Bronchial epithelial cell (primary cell): ENCODE results near the gene RBBP4. TPM values are rescaled to one million over a fixed set of nuclear protein-coding genes. Genes with fewer than 3 reads are reported as not detected.

Experiments used
- DNase-seq: peaks from one replicate; pipeline ENCODE4 v3.0.0-alpha.2; 2010; ENCODE audit warnings: low read depth
- FAIRE-seq: peaks from 2 replicates; lab custom pipeline; 2011; peaks lifted over from hg19 to GRCh38; lab: Jason Lieb, UNC
- H3K27me3 ChIP-seq: 2 replicates; pipeline ENCODE4 v1.5.1; 2011; ENCODE audit warnings: low read length; ENCODE audit not compliant: control insufficient read depth, insufficient read depth
- H3K36me3 ChIP-seq: 2 replicates; pipeline ENCODE4 v1.5.1; 2011; ENCODE audit warnings: low read length; ENCODE audit not compliant: control insufficient read depth, insufficient read depth
- H3K4me3 ChIP-seq: 2 replicates; pipeline ENCODE4 v1.5.1; 2011; ENCODE audit warnings: mild to moderate bottlenecking, low read depth, low read length, control low read depth
- total RNA-seq: library from RNA; depleted of rRNA; stranded (reverse); fragments of >200 nt; gene quantifications from 2 replicates; pipeline ENCODE4 v1.2.1, GENCODE V29; 2014
- TF ChIP-seq, protein P1 (sequence below): IDR thresholded peaks from 2 replicates; pipeline ENCODE4 v1.5.1; 2011; ENCODE audit warnings: mild to moderate bottlenecking, moderate library complexity, low read length, control low read depth, inconsistent platforms; ENCODE audit not compliant: insufficient read depth, severe bottlenecking

The RBBP4 gene
- total RNA-seq, 1 donor from 2014 or later: 93.7 TPM

DNA sequence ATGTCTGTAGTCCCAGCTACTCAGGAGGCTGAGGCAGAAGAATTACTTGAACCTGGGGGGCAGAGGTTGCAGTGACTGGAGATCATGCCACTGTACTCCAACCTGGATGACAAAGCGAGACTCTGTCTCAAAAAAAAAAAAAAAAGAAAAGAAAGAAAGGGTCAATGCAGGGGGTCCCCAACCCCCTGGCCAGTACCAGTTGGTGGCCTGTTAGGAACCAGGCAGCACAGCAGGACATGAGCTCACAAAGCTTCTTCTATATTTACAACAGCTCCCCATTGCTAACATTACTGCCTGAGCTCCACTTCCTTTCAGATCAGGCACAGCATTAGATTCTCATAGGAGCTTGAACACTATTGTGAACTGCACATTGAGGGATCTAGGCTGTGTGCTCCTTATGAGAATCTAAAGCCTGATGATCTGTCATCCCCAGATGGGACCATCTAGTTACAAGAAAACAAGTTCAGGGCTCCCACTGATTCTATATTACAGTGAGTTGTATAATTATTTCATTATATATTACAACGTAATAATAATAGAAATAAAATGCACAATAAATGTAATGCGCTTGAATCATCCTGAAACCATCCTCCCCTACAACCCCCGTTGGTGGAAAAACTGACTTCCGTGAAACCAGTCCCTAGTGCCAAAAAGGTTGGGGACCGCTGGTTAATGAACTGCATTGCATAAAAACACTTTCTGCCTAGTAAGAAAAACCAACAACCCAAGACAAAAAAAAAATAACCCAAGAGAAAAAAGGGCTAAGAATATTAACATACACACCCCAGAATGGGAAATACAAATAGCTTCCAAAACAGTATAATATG lies 3.5 kb upstream of the RBBP4 start:
- TF ChIP-seq, protein P1, sequence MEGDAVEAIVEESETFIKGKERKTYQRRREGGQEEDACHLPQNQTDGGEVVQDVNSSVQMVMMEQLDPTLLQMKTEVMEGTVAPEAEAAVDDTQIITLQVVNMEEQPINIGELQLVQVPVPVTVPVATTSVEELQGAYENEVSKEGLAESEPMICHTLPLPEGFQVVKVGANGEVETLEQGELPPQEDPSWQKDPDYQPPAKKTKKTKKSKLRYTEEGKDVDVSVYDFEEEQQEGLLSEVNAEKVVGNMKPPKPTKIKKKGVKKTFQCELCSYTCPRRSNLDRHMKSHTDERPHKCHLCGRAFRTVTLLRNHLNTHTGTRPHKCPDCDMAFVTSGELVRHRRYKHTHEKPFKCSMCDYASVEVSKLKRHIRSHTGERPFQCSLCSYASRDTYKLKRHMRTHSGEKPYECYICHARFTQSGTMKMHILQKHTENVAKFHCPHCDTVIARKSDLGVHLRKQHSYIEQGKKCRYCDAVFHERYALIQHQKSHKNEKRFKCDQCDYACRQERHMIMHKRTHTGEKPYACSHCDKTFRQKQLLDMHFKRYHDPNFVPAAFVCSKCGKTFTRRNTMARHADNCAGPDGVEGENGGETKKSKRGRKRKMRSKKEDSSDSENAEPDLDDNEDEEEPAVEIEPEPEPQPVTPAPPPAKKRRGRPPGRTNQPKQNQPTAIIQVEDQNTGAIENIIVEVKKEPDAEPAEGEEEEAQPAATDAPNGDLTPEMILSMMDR: no peak
- no peak for FAIRE-seq
- Histone ChIP-seq H3K27me3 (no peaks in the 10 kb centered on the region), H3K36me3 (no peaks in the 10 kb centered on the region), H3K4me3 (no peak overlapping the region)
- no peak for DNase-seq

DNA sequence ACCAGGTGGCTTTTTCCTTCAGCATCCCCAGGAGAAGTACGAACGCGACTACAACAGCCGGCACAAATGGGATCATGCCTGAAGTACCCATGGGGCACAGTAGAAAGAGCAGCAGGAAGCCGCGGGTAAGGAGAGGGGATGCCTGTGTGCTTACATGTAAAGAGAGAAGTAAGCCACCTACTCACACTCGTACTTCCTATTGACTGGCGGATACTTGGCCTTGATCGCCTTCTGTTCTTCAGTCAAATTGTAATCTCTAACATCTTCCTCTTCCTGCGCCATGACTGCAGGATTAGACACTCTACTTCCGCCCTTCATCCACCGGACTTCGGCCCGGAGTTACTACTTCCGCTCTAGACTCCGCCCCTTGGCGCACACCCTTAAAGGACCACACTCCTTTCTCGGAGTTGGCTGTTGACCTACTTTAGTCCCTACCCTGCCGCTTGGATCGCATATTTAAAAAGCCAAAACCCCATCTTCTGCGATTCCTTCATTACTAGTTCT lies 708 bp upstream of the RBBP4 start, which contains the start of gene ZBTB8OS:
Gene ZBTB8OS, minus strand, starts transcription at position 303 of the 504 bp plus-strand sequence. Its CDS starts 21 bp downstream, at position 282.
- Histone ChIP-seq H3K36me3 (peaks cover 5% of the 10 kb centered on the region), H3K27me3 (no peaks in the 10 kb centered on the region), H3K4me3 (peak within 1 kb of the TSS; percentile 62)
- DNase-seq (peak; percentile 90), FAIRE-seq (no peak)
- TF ChIP-seq, protein P1: no peak

DNA sequence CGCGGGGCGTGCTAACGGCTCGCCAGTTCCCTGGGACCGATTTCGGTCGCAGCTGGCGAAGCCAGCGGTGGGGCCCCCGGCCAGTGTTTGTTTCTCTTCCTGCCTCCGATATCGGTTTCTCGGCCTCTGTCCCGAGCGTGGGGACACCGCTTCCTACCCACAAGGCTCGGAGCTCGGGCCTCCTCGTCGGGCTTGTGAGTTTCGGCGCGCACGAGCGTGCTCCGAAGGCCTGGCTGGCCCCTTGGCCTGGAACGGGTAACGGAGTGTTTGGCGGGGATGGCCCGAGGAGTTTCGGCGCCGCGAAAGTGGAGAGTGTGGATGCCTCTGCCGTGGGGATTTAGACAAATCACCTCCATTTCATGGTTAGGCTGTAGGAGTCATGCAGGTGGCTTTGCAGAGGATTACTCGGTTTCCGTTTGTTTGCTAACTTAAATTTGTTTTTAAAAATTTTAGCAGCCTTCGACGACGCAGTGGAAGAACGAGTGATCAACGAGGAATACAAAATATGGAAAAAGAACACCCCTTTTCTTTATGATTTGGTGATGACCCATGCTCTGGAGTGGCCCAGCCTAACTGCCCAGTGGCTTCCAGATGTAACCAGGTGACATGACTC lies 559 bp downstream of the RBBP4 start:
- no peaks in the 10 kb centered on the region for H3K27me3 ChIP-seq
- peaks cover 5% of the 10 kb centered on the region for H3K36me3 ChIP-seq
- H3K4me3 ChIP-seq: peak overlapping the region; percentile 62
- FAIRE-seq (no peak), DNase-seq (no peak)
- TF ChIP-seq, protein P1: no peak

DNA sequence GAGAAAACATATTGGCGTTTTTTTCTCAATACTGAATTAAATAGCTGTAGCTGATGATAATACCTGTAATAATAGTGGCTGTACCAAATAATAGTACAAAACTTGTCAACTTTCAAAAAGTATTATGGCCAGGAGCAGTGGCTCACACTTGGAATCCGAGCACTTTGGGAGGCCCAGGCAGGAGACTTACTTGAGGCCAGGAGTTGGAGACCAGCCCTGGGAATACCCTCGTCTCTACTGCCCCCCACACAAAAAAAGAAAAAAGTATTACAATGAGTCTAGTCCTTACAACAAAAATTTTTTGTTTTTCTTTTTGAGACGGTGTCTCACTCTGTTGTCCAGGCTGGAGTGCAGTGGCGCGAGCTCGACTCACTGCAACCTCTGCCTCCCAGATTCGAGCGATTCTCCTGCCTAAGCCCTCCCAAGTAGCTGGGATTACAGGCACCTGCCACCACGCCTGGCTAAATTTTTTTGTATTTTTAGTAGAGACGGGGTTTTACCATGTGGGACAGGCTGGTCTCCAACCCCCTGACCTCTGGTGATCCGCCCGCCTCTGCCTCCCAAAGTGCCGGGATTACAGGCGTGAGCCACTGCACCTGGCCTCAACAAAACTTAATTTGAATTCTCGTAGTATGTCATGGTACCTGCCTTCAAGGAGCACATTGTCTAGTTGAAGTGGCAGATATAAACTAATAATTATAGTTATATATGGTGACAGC lies 1.4 kb downstream of the RBBP4 start:
- TF ChIP-seq, protein P1: no peak
- Histone ChIP-seq H3K4me3 (no peak overlapping the region), H3K36me3 (peaks cover 10% of the 10 kb centered on the region), H3K27me3 (no peaks in the 10 kb centered on the region)
- no peak for FAIRE-seq
- no peak for DNase-seq

DNA sequence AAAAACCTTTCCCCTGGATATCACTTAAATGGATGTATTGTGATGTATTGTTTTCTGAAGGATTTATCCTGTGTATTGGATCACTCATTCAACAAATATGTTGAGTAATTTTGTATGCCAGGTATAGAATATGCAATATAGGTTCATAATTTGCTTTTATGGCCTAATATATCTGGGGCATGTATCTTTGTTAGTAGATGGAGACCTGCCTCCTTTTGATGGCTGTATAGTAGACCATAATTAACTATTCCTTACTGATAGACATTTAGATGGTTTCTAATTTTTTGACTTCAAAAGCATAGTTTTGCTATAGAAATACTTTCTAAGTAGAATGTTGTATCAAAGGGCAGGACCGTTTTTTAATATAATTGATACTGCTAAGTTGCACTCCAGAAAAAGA lies 8.6 kb downstream of the RBBP4 start:
- TF ChIP-seq, protein P1: no peak
- FAIRE-seq: no peak
- H3K27me3 ChIP-seq: no peaks in the 10 kb centered on the region
- no peak for DNase-seq
- peaks cover 10% of the 10 kb centered on the region for H3K36me3 ChIP-seq
- H3K4me3 ChIP-seq: no peak overlapping the region
